Esophagus mucosa (tissue), 1 donor: Measurements from ENCODE around the gene STAG1. TPM values are rescaled to one million over a fixed set of nuclear protein-coding genes. Genes with fewer than 3 reads are reported as not detected.
"Not testable (repeated sequence)": the region's sequence is repeated elsewhere in the genome, so short reads cannot be mapped to it uniquely, and the experiment has no call there.

Experiments used
- ATAC-seq: fragments of 200-7000 bp; cut with Tn5 transposase; one replicate; pipeline ENCODE4 v1.9.1; 2020
- total RNA-seq: library from RNA; stranded (reverse); gene quantifications from one replicate; pipeline ENCODE4 v1.2.4, GENCODE V29; 2023
- donor health status: DM: yes; HTN: yes; CAD: no.

The STAG1 gene
- total RNA-seq, 1 donor from 2014 or later, result 19.3 TPM

DNA sequence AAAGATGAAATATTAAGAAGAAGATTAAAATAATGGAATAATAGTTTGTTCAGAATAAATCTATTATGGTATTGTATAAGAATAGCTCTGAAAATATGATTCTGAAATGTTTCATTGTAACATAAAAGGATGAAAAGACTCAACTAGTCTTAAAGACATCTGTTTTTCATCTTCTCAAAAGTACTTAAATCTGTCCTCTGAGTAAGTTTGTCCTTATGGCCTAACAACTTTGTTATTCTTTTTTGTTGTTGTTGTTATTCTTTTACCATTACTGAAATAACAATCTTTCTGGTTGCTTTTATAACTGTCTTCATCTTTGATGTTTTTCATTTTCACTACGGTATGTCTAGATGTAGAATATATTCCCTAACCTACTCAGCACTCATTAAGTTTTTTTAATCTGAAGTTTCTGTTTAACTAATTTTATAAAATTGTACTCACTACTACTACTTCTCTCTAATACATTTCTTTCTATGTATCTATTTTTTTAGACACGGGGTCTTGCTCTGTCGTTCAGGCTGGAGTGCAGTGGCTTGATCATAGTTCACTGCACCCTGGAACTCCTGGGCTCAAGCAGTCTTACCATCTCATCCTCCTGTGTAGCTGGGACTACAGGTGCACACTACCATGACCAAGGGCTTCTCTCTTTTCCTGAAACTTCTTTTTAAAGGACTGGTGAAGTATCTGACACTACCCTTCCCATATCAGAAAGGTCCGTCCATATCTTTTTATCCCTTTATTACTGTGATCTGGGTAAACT lies 261.4 kb downstream of the STAG1 start:
- ATAC-seq, result no peak

DNA sequence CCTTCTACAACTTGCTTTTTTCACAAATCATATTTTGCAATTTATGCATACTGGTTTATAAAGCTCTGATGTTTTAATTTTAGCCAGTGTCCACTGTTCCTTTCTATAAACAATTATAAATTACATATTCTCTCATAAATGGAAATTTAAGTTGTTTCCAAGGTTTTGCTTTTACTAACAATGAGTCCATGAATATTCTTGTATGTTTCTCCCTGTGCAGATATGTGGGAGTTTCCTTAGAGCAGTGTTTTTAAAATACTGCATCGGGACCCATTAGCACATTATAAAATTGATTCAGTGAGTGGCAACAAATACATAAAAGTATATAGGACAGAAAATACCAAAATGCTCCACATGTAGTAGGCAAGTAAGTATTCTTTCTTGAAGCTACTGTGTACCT lies 266.4 kb downstream of the STAG1 start:
- no peak for ATAC-seq

GRCh38 chr3:136476280-136476679 lies 275.9 kb downstream of the STAG1 start:
- ATAC-seq, result no peak

GRCh38 chr3:136474876-136475275 lies 277.3 kb downstream of the STAG1 start:
- not testable (repeated sequence) for ATAC-seq

GRCh38 chr3:136473716-136474326 lies 278.4 kb downstream of the STAG1 start:
- no peak for ATAC-seq

DNA sequence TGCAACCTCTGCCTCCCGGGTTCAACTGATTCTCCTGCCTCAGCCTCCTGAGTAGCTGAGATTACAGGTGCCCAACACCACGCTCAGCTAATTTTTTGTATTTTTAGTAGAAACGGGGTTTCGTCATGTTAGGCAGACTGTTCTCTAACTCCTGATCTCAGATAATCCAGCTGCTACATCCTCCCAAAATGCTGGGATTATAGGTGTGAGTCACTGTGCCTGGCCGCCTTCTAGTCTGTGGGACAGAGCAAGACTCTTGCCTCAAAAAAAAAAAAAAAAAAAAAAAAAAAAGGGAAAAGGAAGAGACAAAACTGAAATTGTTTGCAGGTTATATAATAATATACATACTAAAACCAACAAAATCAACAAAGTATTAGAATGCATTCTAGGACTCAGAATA lies 286.9 kb downstream of the STAG1 start:
- ATAC-seq, result peak; percentile 55

DNA sequence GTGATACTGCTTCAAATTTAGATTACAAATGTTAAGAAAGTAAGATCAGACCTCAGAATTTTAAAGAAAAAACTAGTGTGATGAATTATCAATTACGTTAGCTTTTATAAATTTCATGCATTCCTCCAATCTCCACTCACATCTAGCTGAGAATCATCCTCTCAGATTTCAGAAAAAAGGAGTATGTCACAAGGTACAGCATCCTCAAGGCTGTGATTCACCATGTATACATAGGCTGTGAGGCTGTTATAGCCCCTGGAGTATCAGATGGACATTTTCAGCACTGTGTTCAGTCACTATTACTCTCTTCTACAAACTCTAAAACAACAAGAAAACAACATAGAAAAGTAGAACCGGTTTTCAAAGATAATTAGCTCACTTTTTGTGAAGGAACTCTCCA lies 287.7 kb downstream of the STAG1 start:
- ATAC-seq, result no peak

GRCh38 chr3:136463170-136463569 lies 289.0 kb downstream of the STAG1 start:
- ATAC-seq, result no peak

GRCh38 chr3:136457793-136458192 lies 294.4 kb downstream of the STAG1 start:
- no peak for ATAC-seq

GRCh38 chr3:136456196-136456595 lies 296.0 kb downstream of the STAG1 start:
- ATAC-seq, result no peak

DNA sequence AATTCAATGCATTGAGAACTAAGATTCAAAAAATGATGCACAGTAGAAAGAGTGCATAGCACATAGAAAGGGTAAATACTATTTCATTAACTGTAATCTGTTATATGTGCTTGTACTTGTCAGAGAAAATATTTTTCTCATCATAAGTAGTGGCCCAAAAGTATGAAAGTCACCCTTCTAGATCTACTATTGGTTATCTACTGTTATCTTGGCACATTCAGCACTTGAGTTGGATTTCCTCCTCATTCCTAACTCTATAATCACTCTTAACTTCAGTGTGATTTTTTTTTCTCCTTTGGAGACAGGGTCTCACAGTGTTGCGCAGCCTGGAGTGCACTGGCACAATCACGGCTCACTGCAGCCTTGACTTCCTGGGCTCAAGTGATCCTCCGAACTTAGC lies 307.6 kb downstream of the STAG1 start:
- ATAC-seq, result no peak

GRCh38 chr3:136437043-136437442 lies 315.1 kb downstream of the STAG1 start:
- ATAC-seq, result no peak

- no peak for ATAC-seq
Measured at GRCh38 chr3:136434429-136434828, 317.7 kb downstream of the STAG1 start.

DNA sequence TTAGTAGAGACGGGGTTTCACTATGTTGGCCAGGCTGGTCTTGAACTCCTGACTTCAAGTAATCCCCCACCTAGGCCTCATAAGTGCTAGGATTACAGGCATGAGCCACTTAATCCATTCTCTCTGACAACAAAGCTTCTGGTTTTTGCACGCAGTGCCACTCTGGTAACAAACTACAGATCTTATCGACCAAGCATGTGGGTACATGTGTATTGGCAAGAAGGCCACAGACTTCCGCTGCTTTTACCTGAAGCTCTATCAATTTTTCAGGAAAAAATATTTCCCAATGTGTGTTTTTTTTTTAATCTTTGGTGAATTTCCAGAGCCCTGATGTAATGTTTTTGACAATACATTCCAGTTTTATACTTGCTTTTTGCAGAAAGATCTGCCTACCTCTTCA lies 319.5 kb downstream of the STAG1 start:
- ATAC-seq, result no peak

- ATAC-seq, result no peak
Measured at GRCh38 chr3:136428167-136428566, 324.0 kb downstream of the STAG1 start.

- ATAC-seq, result no peak
Measured at GRCh38 chr3:136427236-136427635, 324.9 kb downstream of the STAG1 start.

DNA sequence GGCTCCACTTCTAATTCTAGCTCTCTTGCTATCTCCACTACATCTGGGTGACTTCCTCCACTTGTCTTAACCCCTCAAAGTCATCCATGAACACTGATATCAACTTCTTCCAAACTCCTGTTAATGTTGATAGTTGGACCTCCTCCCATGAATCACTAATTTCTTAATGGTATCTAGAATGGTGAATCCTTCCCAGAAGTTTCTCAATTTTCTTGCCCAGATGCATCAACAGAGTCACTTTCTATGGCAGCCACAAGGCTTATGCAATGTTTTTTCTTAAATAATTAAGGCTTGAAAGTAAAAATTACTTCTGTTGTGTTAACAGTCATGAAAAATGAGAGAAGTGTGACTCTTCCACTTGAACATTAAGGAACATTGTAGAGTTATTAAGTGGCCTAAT lies 337.7 kb downstream of the STAG1 start:
- no peak for ATAC-seq

DNA sequence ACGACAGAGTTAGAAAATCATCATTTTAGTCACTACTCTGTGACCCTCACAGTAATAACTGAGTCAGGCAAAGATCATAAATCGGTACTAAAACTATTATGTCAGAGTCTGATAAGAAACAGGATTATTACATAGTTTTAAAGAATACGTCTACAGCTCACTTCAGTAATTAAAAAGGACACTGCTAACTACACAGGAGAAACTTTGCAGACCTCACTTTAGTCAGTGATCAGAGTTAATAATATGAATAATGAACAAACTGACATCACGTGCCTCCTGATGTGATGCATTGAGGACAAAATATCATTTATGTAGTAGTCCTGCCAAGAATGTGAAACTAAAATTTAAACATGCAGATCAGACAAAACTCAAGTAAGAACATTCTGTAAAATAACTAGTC lies 339.9 kb downstream of the STAG1 start:
- ATAC-seq, result no peak

- no peak for ATAC-seq
Measured at GRCh38 chr3:136409549-136409948, 342.6 kb downstream of the STAG1 start.

DNA sequence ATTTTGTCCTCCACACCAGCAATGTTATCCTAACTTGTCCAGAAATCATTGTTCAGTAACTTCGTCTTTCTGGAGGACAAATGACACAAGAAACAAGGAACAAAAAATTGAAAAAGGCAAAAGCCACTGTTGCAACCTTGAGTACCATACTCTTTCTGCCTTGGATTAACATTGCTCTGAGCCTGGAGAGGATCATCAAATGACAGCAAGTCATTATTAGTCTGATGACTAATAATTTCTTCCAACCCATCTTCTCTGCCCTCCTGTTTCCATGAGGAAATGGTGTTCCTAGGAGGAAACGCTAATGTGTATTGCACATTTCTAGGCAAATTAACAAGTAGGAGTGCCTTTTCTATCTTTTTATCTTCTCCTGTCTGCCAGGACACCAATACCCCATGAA lies 348.1 kb downstream of the STAG1 start:
- no peak for ATAC-seq

GRCh38 chr3:136396916-136397315 lies 355.3 kb downstream of the STAG1 start:
- ATAC-seq, result no peak

DNA sequence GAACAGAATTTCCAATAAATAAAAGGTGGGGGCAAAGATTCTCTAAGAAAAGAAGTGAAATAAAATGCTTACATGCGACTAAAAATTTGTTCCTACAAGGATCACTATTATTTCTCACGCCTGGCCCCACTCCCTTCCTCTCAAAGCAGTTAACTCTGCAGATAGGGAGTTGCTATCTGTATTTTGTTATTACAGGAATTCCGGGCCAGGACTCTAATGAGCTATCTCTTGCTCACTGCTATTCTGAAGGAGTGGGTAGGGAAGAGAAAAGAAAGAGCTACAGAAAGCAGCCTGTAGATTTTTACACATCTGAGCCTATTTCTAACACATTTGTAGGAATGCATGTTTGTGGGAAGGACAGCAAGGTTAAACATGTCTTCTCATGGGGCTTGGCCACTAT lies 361.6 kb downstream of the STAG1 start:
- no peak for ATAC-seq

- no peak for ATAC-seq
Measured at GRCh38 chr3:136387031-136387430, 365.1 kb downstream of the STAG1 start.

DNA sequence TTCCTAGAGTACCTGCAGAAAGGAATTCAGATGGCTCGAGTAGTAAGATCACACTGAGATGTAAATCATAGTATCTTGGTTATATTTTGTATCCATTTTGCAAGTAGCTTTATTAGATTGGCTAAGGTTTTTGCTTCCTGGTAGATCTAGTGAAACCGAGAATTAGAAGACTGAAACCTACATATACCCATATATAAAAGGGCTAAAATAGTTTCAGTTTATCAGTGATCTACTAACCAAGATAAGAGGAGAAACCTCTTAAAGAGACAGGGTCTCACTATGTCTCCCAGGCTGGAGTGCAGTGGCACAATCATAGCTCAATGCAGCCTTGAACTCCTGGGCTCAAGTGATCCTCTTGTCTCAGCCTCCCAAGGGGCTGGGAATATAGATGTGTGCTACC lies 366.7 kb downstream of the STAG1 start:
- ATAC-seq, result no peak

GRCh38 chr3:136381051-136381450 lies 371.1 kb downstream of the STAG1 start:
- no peak for ATAC-seq
